Urinary bladder (tissue), 4 donors: ENCODE results near the gene CRYGS. TPM values are rescaled to one million over a fixed set of nuclear protein-coding genes. Genes with fewer than 3 reads are reported as not detected.
"Not testable (repeated sequence)": the region's sequence is repeated elsewhere in the genome, so short reads cannot be mapped to it uniquely, and the experiment has no call there.

Experiments used
- DNase-seq: peaks from one replicate; pipeline ENCODE4 v3.0.0-alpha.2; 2015; ENCODE audit errors: extremely low spot score
- H3K27ac ChIP-seq: one replicate; pipeline ENCODE4 v1.5.1; 2013; ENCODE audit warnings: low read depth, mild to moderate bottlenecking, moderate library complexity
- H3K36me3 ChIP-seq: one replicate; pipeline ENCODE4 v1.6.1; 2013; ENCODE audit warnings: mild to moderate bottlenecking, moderate library complexity; ENCODE audit not compliant: insufficient read depth
- H3K4me1 ChIP-seq: one replicate; pipeline ENCODE4 v1.6.1; 2013; ENCODE audit warnings: mild to moderate bottlenecking, moderate library complexity; ENCODE audit not compliant: insufficient read depth
- H3K4me3 ChIP-seq: one replicate; pipeline ENCODE4 v1.5.1; 2013; ENCODE audit warnings: low read depth, low read length
- WGBS: extraction: QIAGEN DNeasy Blood & Tissue Kit; methylation state at CpG from one replicate; pipeline ENCODE4 v1.1.7; 2013; 5-methylcytosine and 5-hydroxymethylcytosine counted together
- polyA plus RNA-seq: library from polyadenylated mRNA; stranded (reverse); fragments of 200-250 nt; gene quantifications from one replicate; pipeline ENCODE4 v1.2.3, GENCODE V29; 2013
- total RNA-seq: library from RNA; depleted of rRNA; stranded (reverse); fragments of >200 nt; gene quantifications from one replicate; pipeline ENCODE4 v1.2.3, GENCODE V29; 2014
- donor health status: healthy with polysubstance abuse.
- donor health status: healthy.

The CRYGS gene
- total RNA-seq (2.7 TPM), polyA plus RNA-seq (1.3 TPM)

- Histone ChIP-seq H3K27ac (no peak within 1 kb of the TSS), H3K4me1 (no peaks in the 10 kb centered on the region), H3K4me3 (no peak within 1 kb of the TSS), H3K36me3 (no peaks in the 10 kb centered on the region)
- WGBS = 84% methylated on average over 2 of the region's 2 CpGs
- DNase-seq = no peak
These were observed at the start of gene CRYGS for GRCh38 chr3:186544281-186544680. CRYGS (minus strand) TSS chr3:186544380; CDS start chr3:186544326, 54 bp downstream.

- H3K36me3 ChIP-seq = no peaks in the 10 kb centered on the region
- 90% methylated on average over 3 of the region's 3 CpGs for WGBS
- no peak for DNase-seq
These were observed 49.7 kb upstream of the CRYGS start for GRCh38 chr3:186593862-186594261.

DNA sequence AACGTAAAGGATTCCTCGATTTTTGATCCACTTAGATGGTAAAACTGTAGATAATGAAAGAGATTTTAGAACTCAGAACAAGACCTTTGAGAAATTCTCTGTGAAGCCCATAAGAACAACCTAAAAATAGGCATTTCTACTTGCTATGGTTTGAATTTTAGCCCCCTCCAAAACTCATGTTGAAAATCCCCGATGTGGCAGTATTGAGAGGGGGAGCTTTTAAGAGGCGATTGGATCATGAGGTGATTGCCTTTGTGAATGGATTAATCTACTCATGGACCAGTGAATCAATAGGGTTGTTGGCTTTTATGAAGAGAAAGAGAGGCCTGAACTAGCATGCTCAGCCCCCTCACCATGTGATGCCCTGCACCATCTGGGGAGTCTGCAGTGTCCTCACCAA is 48.5 kb upstream of the CRYGS start:
- no peak overlapping the region for H3K4me3 ChIP-seq
- H3K36me3 ChIP-seq = no peaks in the 10 kb centered on the region
- no peak for DNase-seq
- WGBS = 90% methylated on average over 4 of the region's 4 CpGs
- H3K27ac ChIP-seq = no peak overlapping the region
- H3K4me1 ChIP-seq = no peaks in the 10 kb centered on the region

More at GRCh38 chr3:186593862-186594261, 49.7 kb upstream of the CRYGS start:
- Histone ChIP-seq H3K4me1 (no peaks in the 10 kb centered on the region), H3K4me3 (no peak overlapping the region), H3K27ac (no peak overlapping the region)

GRCh38 chr3:186590580-186591295 is 46.6 kb upstream of the CRYGS start:
- Histone ChIP-seq H3K27ac (no peak overlapping the region), H3K4me1 (no peaks in the 10 kb centered on the region), H3K4me3 (no peak overlapping the region), H3K36me3 (no peaks in the 10 kb centered on the region)
- no peak for DNase-seq
- 78% methylated on average over 7 of the region's 7 CpGs for WGBS

DNA sequence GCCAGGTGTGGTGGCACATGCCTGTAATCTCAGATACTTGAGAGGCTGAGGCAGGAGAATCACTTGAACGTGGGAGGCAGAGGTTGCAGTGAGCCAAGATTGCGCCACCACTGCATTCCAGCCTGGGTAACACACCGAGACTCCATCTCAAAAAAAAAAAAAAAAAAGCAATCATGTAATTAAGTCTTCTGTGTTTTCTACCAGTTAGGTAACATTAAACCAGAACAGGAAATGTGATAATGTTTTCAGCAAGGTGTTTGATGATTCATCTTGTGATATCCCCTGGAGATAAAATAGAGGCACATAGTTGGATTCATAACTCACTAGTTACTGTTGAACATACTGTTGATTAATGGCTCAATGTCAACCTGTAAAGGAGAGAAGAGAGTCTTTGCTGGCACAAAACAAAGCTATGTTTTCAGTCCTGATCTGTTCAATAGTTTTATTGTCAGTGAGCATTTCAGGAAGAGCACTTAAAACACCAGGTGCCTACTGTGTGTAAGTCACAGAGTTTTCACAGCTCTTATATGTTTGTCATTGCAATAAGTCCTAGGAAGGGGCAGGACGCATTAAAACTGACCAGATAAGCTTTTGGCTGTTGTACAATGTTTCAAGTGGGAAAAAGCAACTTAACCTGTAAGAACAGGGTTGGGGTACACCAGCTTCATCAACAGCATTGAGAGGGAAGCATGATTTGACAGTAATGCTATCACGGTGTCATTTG is 45.8 kb upstream of the CRYGS start:
- DNase-seq = no peak
- H3K27ac ChIP-seq = no peak overlapping the region
- H3K4me1 ChIP-seq = no peaks in the 10 kb centered on the region
- H3K36me3 ChIP-seq = peaks cover under 1% of the 10 kb centered on the region
- no peak overlapping the region for H3K4me3 ChIP-seq
- WGBS = 63% methylated on average over 5 of the region's 5 CpGs

DNA sequence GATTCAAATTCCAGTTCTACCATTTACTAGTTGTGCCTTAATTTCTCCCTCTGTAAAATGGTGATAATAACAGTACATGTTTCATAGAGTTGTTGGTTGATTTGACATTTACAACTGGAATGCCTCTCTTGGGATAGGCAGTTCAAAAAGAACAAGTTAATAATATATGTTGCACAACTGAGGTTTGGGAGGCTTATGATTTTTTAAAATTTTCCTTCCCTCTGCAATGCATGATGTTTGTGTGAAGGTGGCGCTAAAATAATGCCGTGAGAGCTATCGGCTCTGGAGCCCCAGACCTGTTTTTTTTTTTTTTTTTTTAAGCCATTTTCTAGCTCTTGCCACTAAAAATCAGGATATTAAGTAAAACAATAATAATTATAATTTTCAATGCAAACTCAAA is 44.9 kb upstream of the CRYGS start:
- no peak for DNase-seq
- WGBS = 52% methylated on average over 3 of the region's 3 CpGs
- Histone ChIP-seq H3K27ac (no peak overlapping the region), H3K36me3 (peaks cover 5% of the 10 kb centered on the region), H3K4me3 (no peak overlapping the region), H3K4me1 (no peaks in the 10 kb centered on the region)

- H3K4me3 ChIP-seq = no peak overlapping the region
- 66% methylated on average over 2 of the region's 2 CpGs for WGBS
These were observed 44.5 kb upstream of the CRYGS start for GRCh38 chr3:186588632-186589031.

DNA sequence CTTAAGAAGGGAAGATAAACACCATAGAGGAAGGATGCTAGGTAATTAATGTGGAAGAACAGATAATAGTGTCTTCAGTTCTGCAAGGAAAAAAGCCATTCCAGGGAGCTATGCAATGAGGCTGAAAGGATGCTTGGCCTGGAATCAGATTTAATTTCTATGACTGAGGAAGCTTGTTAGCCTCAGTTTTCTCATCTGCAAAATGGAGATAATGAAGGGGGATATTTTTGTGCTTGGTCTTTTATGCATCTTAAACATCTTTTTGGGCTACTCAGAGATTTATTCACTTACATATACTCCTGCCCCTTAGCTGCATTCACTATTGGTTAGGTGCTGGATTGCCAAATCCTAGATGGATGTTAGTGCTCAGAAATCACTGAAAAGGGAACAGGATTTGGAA is 43.0 kb upstream of the CRYGS start:
- Histone ChIP-seq H3K4me1 (no peaks in the 10 kb centered on the region), H3K27ac (no peak overlapping the region), H3K4me3 (no peak overlapping the region), H3K36me3 (peaks cover 5% of the 10 kb centered on the region)
- DNase-seq = no peak

More at GRCh38 chr3:186588632-186589031, 44.5 kb upstream of the CRYGS start:
- DNase-seq = no peak
- no peaks in the 10 kb centered on the region for H3K4me1 ChIP-seq
- H3K36me3 ChIP-seq = peaks cover 5% of the 10 kb centered on the region
- H3K27ac ChIP-seq = no peak overlapping the region

- not testable (repeated sequence) for H3K36me3 ChIP-seq, DNase-seq, H3K27ac ChIP-seq, H3K4me1 ChIP-seq, H3K4me3 ChIP-seq
- 85% methylated on average over 9 of the region's 9 CpGs for WGBS
These were observed 42.1 kb upstream of the CRYGS start for GRCh38 chr3:186586245-186586644.

GRCh38 chr3:186583831-186584230 is 39.7 kb upstream of the CRYGS start:
- Histone ChIP-seq H3K4me3 (no peak overlapping the region), H3K36me3 (peaks cover 8% of the 10 kb centered on the region), H3K4me1 (no peaks in the 10 kb centered on the region), H3K27ac (no peak overlapping the region)
- no peak for DNase-seq
- WGBS = 52% methylated on average over 5 of the region's 5 CpGs

DNA sequence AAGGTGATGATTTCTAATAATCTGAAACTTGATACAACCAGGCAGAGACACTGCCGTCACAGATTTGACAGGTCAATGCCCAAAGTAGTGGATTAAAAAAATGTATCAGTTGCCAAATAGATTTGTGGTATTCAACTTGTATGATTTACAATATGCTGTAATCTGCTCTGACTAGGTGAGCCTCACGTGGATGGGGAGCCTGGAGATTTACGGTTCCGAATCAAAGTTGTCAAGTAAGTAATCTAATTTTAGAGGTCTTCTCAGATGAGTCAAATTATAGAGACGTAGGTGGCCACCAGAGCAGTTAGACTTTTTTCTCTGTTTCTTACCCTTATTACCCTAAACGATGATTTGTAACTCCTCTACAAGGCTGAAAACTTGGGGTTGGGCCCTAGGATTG is 38.4 kb upstream of the CRYGS start:
- WGBS = 94% methylated on average over 6 of the region's 6 CpGs
- Histone ChIP-seq H3K27ac (no peak overlapping the region), H3K36me3 (peaks cover 8% of the 10 kb centered on the region), H3K4me3 (no peak overlapping the region), H3K4me1 (no peaks in the 10 kb centered on the region)
- no peak for DNase-seq

GRCh38 chr3:186580785-186581184 is 36.6 kb upstream of the CRYGS start:
- 90% methylated on average over 3 of the region's 3 CpGs for WGBS
- Histone ChIP-seq H3K4me3 (no peak overlapping the region), H3K4me1 (no peaks in the 10 kb centered on the region), H3K36me3 (peaks cover 13% of the 10 kb centered on the region), H3K27ac (no peak overlapping the region)
- no peak for DNase-seq

GRCh38 chr3:186577521-186577920 is 33.3 kb upstream of the CRYGS start:
- no peak overlapping the region for H3K4me3 ChIP-seq
- no peak for DNase-seq
- peaks cover 9% of the 10 kb centered on the region for H3K36me3 ChIP-seq
- 80% methylated on average over 2 of the region's 2 CpGs for WGBS
- no peak overlapping the region for H3K27ac ChIP-seq
- no peaks in the 10 kb centered on the region for H3K4me1 ChIP-seq

- H3K27ac ChIP-seq = no peak overlapping the region
- no peak for DNase-seq
- no peaks in the 10 kb centered on the region for H3K4me1 ChIP-seq
- WGBS = 69% methylated on average over 2 of the region's 2 CpGs
- no peak overlapping the region for H3K4me3 ChIP-seq
- H3K36me3 ChIP-seq = peaks cover 5% of the 10 kb centered on the region
These were observed 27.4 kb upstream of the CRYGS start for GRCh38 chr3:186571644-186572013.
